SK-N-SH (cell line): Measurements from ENCODE around the gene PAWR. TPM values are rescaled to one million over a fixed set of nuclear protein-coding genes. Genes with fewer than 3 reads are reported as not detected.

ENCODE experiments used
- CTCF ChIA-PET: fragments of 300-600, 350-600 bp; formaldehyde crosslinking; extraction: SDS; loops from one replicate; lab custom pipeline; 2021; lab: Yijun Ruan, JAX
- POLR2A ChIA-PET: fragments of 350-600 bp; sonication (Branson Sonifier 250); formaldehyde crosslinking; extraction: SDS; loops from one replicate; lab custom pipeline; 2020; ENCODE audit warnings: antibody characterized with exemption, inconsistent platforms; lab: Yijun Ruan, JAX
- DNase-seq: peaks from one replicate; pipeline ENCODE4 v3.0.0; 2012
- H2AFZ ChIP-seq: fragments of 200-600 bp; sonication (generic); 2 replicates; pipeline ENCODE4 v1.8.1; 2016; ENCODE audit warnings: antibody characterized with exemption, mild to moderate bottlenecking, low read depth
- H3F3A ChIP-seq: fragments of 200-600 bp; sonication (generic); replicated peaks from 2 replicates; pipeline ENCODE3; 2016; ENCODE audit warnings: antibody characterized with exemption, mild to moderate bottlenecking; ENCODE audit not compliant: insufficient read depth
- H3K27ac ChIP-seq, 2 experiments: fragments of 200-500 bp in 1 of 2; fragments of 200-600 bp in 1 of 2; sonication (Bioruptor generic) in 1 of 2; sonication (generic), shearing (Covaris generic) in 1 of 2; 2 replicates each; pipeline versions ENCODE4 v1.5.1 to v1.6.1; 2014 to 2016; ENCODE audit warnings: low read depth in 2 of 2, inconsistent platforms in 1 of 2, low read length in 1 of 2, mild to moderate bottlenecking in 1 of 2, mixed read lengths in 1 of 2
- H3K27me3 ChIP-seq: fragments of 200-600 bp; sonication (generic), shearing (Covaris generic); 2 replicates; pipeline ENCODE4 v1.6.1; 2016; ENCODE audit warnings: mixed run types; ENCODE audit not compliant: insufficient read depth
- H3K36me3 ChIP-seq, 2 experiments: fragments of 200-500 bp in 1 of 2; fragments of 200-600 bp in 1 of 2; sonication (Bioruptor generic) in 1 of 2; sonication (generic) in 1 of 2; replicated peaks in 1 of 2; 2 replicates each; pipeline versions ENCODE3 to v1.5.1; 2014 to 2016; ENCODE audit warnings: low read length in 1 of 2, mild to moderate bottlenecking in 1 of 2; ENCODE audit not compliant: insufficient read depth in 2 of 2, control insufficient read depth in 1 of 2
- H3K4me1 ChIP-seq, 2 experiments: fragments of 200-500 bp in 1 of 2; fragments of 200-600 bp in 1 of 2; sonication (Bioruptor generic) in 1 of 2; sonication (generic), shearing (Covaris generic) in 1 of 2; 2 replicates each; pipeline versions ENCODE4 v1.5.1 to v1.6.1; 2014 to 2016; ENCODE audit warnings: low read depth in 1 of 2, low read length in 1 of 2, mixed run types in 1 of 2; ENCODE audit not compliant: insufficient read depth in 2 of 2, control insufficient read depth in 1 of 2
- H3K4me2 ChIP-seq: fragments of 200-600 bp; sonication (generic), shearing (Covaris generic); 2 replicates; pipeline ENCODE4 v1.6.1; 2017; ENCODE audit warnings: mixed run types
- H3K4me3 ChIP-seq, 2 experiments: fragments of 200-500 bp in 1 of 2; fragments of 200-600 bp in 1 of 2; sonication (Bioruptor generic) in 1 of 2; sonication (generic), shearing (Covaris generic) in 1 of 2; 2 replicates each; pipeline versions ENCODE4 v1.5.1 to v1.8.1; 2014 to 2016; ENCODE audit warnings: low read depth in 2 of 2, inconsistent platforms in 1 of 2, low read length in 1 of 2, mild to moderate bottlenecking in 1 of 2, mixed read lengths in 1 of 2, moderate library complexity in 1 of 2
- H3K79me2 ChIP-seq: fragments of 200-600 bp; sonication (generic); 2 replicates; pipeline ENCODE4 v1.8.1; 2017; ENCODE audit warnings: mild to moderate bottlenecking; ENCODE audit not compliant: insufficient read depth
- H3K9ac ChIP-seq: fragments of 200-600 bp; sonication (generic); 2 replicates; pipeline ENCODE4 v1.6.1; 2017; ENCODE audit warnings: mixed run types
- H3K9me2 ChIP-seq: fragments of 200-600 bp; sonication (generic); 2 replicates; pipeline ENCODE4 v1.6.1; 2017; ENCODE audit warnings: mixed run types
- H3K9me3 ChIP-seq: fragments of 200-600 bp; sonication (generic); 2 replicates; pipeline ENCODE4 v1.6.1; 2017; ENCODE audit warnings: mixed run types, mild to moderate bottlenecking, moderate library complexity
- H4K20me1 ChIP-seq: fragments of 200-600 bp; sonication (generic); 2 replicates; pipeline ENCODE4 v1.6.1; 2017; ENCODE audit warnings: mild to moderate bottlenecking, mixed run types; ENCODE audit not compliant: insufficient read depth
- CHD2 ChIP-seq: fragments of 150-350 bp; IDR thresholded peaks from 2 replicates; pipeline ENCODE4 v1.6.1; 2018; ENCODE audit warnings: low read length; ENCODE audit not compliant: partially characterized antibody
- ELF1 ChIP-seq: IDR thresholded peaks from 2 replicates; pipeline ENCODE4 v1.4.0; 2012
- EZH2phosphoT487 ChIP-seq: fragments of 200-600 bp; sonication (generic); IDR thresholded peaks from 2 replicates; pipeline ENCODE4 v1.6.1; 2017; ENCODE audit warnings: low read depth, mixed run types, mild to moderate bottlenecking, antibody characterized with exemption, moderate library complexity, borderline replicate concordance
- FOXJ3 ChIP-seq: sonication (generic); formaldehyde crosslinking; IDR thresholded peaks from 2 replicates; pipeline ENCODE4 v1.5.1; 2020; ENCODE audit warnings: mild to moderate bottlenecking, missing genetic modification reagents
- FOXM1 ChIP-seq: IDR thresholded peaks from 2 replicates; pipeline ENCODE4 v1.4.0; 2012; ENCODE audit warnings: low read depth, mild to moderate bottlenecking
- GABPA ChIP-seq: IDR thresholded peaks from 2 replicates; pipeline ENCODE4 v1.4.0; 2012; ENCODE audit warnings: low read depth, mild to moderate bottlenecking
- GATA2 ChIP-seq: sonication (generic); formaldehyde crosslinking; IDR thresholded peaks from 2 replicates; pipeline ENCODE4 v1.5.0; 2020; ENCODE audit warnings: mild to moderate bottlenecking, missing genetic modification reagents
- MEF2A ChIP-seq: IDR thresholded peaks from 2 replicates; pipeline ENCODE4 v1.4.0; 2012; ENCODE audit warnings: low read depth, borderline replicate concordance
- NFIC ChIP-seq: IDR thresholded peaks from 2 replicates; pipeline ENCODE4 v1.4.0; 2012; ENCODE audit warnings: borderline replicate concordance
- NRF1 ChIP-seq: IDR thresholded peaks from 2 replicates; pipeline ENCODE4 v1.6.1; 2012; ENCODE audit warnings: low read depth, mild to moderate bottlenecking, low read length
- PBX3 ChIP-seq: IDR thresholded peaks from 2 replicates; pipeline ENCODE4; 2012
- RAD21 ChIP-seq: IDR thresholded peaks from 2 replicates; pipeline ENCODE4 v1.6.1; 2012; ENCODE audit warnings: mild to moderate bottlenecking, low read length
- RCOR1 ChIP-seq: fragments of 150-350 bp; IDR thresholded peaks from 2 replicates; pipeline ENCODE4 v1.6.1; 2017; ENCODE audit warnings: antibody characterized with exemption, low read length
- RXRA ChIP-seq: IDR thresholded peaks from 2 replicates; pipeline ENCODE4 v1.4.0; 2012; ENCODE audit warnings: low read depth, mild to moderate bottlenecking, borderline replicate concordance
- SMC3 ChIP-seq: IDR thresholded peaks from 2 replicates; pipeline ENCODE4 v1.6.1; 2012; ENCODE audit warnings: low read depth, low read length, improper control_type of control experiment
- TAF1 ChIP-seq: IDR thresholded peaks from 2 replicates; pipeline ENCODE4 v1.6.1; 2012; ENCODE audit warnings: low read depth, mild to moderate bottlenecking, low read length, moderate library complexity, borderline replicate concordance
- TCF12 ChIP-seq: IDR thresholded peaks from 2 replicates; pipeline ENCODE4 v1.4.0; 2012
- TEAD4 ChIP-seq: IDR thresholded peaks from 2 replicates; pipeline ENCODE4 v1.4.0; 2012; ENCODE audit warnings: mild to moderate bottlenecking, borderline replicate concordance; ENCODE audit not compliant: insufficient read depth
- USF1 ChIP-seq: IDR thresholded peaks from 2 replicates; pipeline ENCODE4 v1.4.0; 2012; ENCODE audit warnings: low read depth, borderline replicate concordance
- YY1 ChIP-seq: IDR thresholded peaks from 2 replicates; pipeline ENCODE4 v1.4.0; 2012; ENCODE audit warnings: low read depth, mild to moderate bottlenecking
- ZBTB33 ChIP-seq: IDR thresholded peaks from 2 replicates; pipeline ENCODE4 v1.4.0; 2012; ENCODE audit warnings: low read depth, borderline replicate concordance
- whole genome bisulfite sequencing: methylation state at CpG from one replicate; pipeline ENCODE4 v1.1.6; 2017; ENCODE audit warnings: low lambda C conversion rate; 5-methylcytosine and 5-hydroxymethylcytosine counted together
- polyA plus RNA-seq, 3 experiments: library from polyadenylated mRNA; depleted of rRNA; stranded (reverse); fragments of >200 nt; gene quantifications; 2 replicates each; pipeline ENCODE4 v1.2.3, GENCODE V29; 2012

Gene PAWR
- polyA plus RNA-seq, 1 of the 3 experiments (the other 2 are of a cell fraction) = 1.8 TPM

- H3K79me2 ChIP-seq = no peaks in the 10 kb centered on the region
These were observed 55.1 kb downstream of the PAWR start for GRCh38 chr12:79635676-79636075.

GRCh38 chr12:79634957-79635471 is 55.8 kb downstream of the PAWR start:
- H3K79me2 ChIP-seq = no peaks in the 10 kb centered on the region
- 12% methylated on average over 1 of the region's 1 CpG for WGBS
- no peak for DNase-seq

More at GRCh38 chr12:79635676-79636075, 55.1 kb downstream of the PAWR start:
- H3K4me1 ChIP-seq = peaks cover 0 to 5% of the 10 kb centered on the region in 2 experiments; a peak in 1 of 4 replicates
- H3K9me3 ChIP-seq = no peaks in the 10 kb centered on the region
- no peak for DNase-seq
- H3K4me2 ChIP-seq = no peak overlapping the region
- no peak overlapping the region for H3K4me3 ChIP-seq
- H2AFZ ChIP-seq = no peak overlapping the region
- H3K27me3 ChIP-seq = no peaks in the 10 kb centered on the region
- no peaks in the 10 kb centered on the region for H3F3A ChIP-seq
- ChIA-PET CTCF (no interaction called here), POLR2A (no interaction called here)
- no peaks in the 10 kb centered on the region for H4K20me1 ChIP-seq
- no peak overlapping the region for H3K9ac ChIP-seq
- no peaks in the 10 kb centered on the region for H3K36me3 ChIP-seq
- TF ChIP-seq RXRA = no peak
- no peak for TF ChIP-seq RCOR1
- TF ChIP-seq GATA2 = no peak
- no peak for TF ChIP-seq PBX3
- TF ChIP-seq RAD21 = no peak
- no peak for TF ChIP-seq TCF12
- TF ChIP-seq ELF1 = no peak
- no peak for TF ChIP-seq CHD2
- no peak for TF ChIP-seq GABPA
- TF ChIP-seq USF1 = no peak
- TF ChIP-seq FOXM1 = no peak
- no peak for TF ChIP-seq YY1
- TF ChIP-seq TEAD4 = no peak
- H3K27ac ChIP-seq = no peak overlapping the region
- no peaks in the 10 kb centered on the region for H3K9me2 ChIP-seq

More at GRCh38 chr12:79634957-79635471, 55.8 kb downstream of the PAWR start:
- no peaks in the 10 kb centered on the region for H3K27me3 ChIP-seq
- no peaks in the 10 kb centered on the region for H3K36me3 ChIP-seq
- H3K4me2 ChIP-seq = no peak overlapping the region
- ChIA-PET POLR2A (no interaction called here), CTCF (no interaction called here)
- H3K27ac ChIP-seq = no peak overlapping the region
- no peaks in the 10 kb centered on the region for H3K9me3 ChIP-seq
- no peaks in the 10 kb centered on the region for H3K9me2 ChIP-seq
- H2AFZ ChIP-seq = no peak overlapping the region
- no peak overlapping the region for H3K9ac ChIP-seq
- TF ChIP-seq NFIC (no peak), RAD21 (no peak), TAF1 (no peak), TCF12 (no peak), USF1 (no peak), SMC3 (no peak), YY1 (no peak), EZH2phosphoT487 (no peak), FOXJ3 (no peak), ZBTB33 (no peak), NRF1 (no peak), MEF2A (no peak), RCOR1 (no peak), PBX3 (no peak)
- H4K20me1 ChIP-seq = no peaks in the 10 kb centered on the region
- H3F3A ChIP-seq = no peaks in the 10 kb centered on the region
- H3K4me1 ChIP-seq = peaks cover 0 to 5% of the 10 kb centered on the region in 2 experiments; a peak in 1 of 4 replicates
- no peak overlapping the region for H3K4me3 ChIP-seq
